ENCODE data around the gene RAB38. TPM values are rescaled to one million over a fixed set of nuclear protein-coding genes. Genes with fewer than 3 reads are reported as not detected.

Gene RAB38
- total RNA-seq, 2 experiments from 2014 or later = 0.19 TPM; not detected in 1

GRCh38 chr11:88164806-88165585 lies 10.2 kb downstream of the RAB38 start:
- Histone ChIP-seq H3K79me2 (ENCODE audit: insufficient read depth, low read depth, low read length) (no peaks in the 10 kb centered on the region), H3K36me3 (ENCODE audit: insufficient read depth, low read length) (no peaks in the 10 kb centered on the region), H3K9me3 (ENCODE audit: low read length) (no peaks in the 10 kb centered on the region), H3K27ac (ENCODE audit: low read depth, low read length, poor library complexity, severe bottlenecking) (no peak overlapping the region), H3K4me3 (ENCODE audit: low read depth, low read length, poor library complexity, severe bottlenecking) (no peak overlapping the region), H3K4me2 (ENCODE audit: low read length) (no peak overlapping the region), H3K4me1 (ENCODE audit: insufficient read depth, low read length, poor library complexity, severe bottlenecking) (no peaks in the 10 kb centered on the region), H3K9me2 (ENCODE audit: insufficient read depth, low read length) (no peaks in the 10 kb centered on the region), H4K20me1 (ENCODE audit: insufficient read depth, low read length) (no peaks in the 10 kb centered on the region), H2AFZ (ENCODE audit: low read length) (no peak overlapping the region)
- no peak for DNase-seq (ENCODE audit: low spot score)
- intact Hi-C loops (cut with micrococcal nuclease; ENCODE audit: unreplicated experiment) = no loop called here
- TF ChIP-seq CTCF (conservative IDR thresholded peaks at IDR 0.05; ENCODE audit: low read length) (no peak), EZH2phosphoT487 (IDR thresholded peaks at IDR 0.05; ENCODE audit: borderline replicate concordance, low read depth, low read length) (no peak)
- POLR2A ChIA-PET = interaction anchor here (1.1 kb wide), 1 partner anchor 159 kb away, joined by 3 read pairs; no protein-coding TSS in a partner anchor
- CTCF ChIA-PET (ENCODE audit: unreplicated experiment) = no interaction called here
- no TSS peak for BruUV-seq (replicated peaks)

- no peak overlapping the region for H3K4me3 ChIP-seq (ENCODE audit: low read depth, low read length, poor library complexity, severe bottlenecking)
- no peaks in the 10 kb centered on the region for H3K9me2 ChIP-seq (ENCODE audit: insufficient read depth, low read length)
- H2AFZ ChIP-seq (ENCODE audit: low read length) = no peak overlapping the region
- no TSS peak for BruUV-seq (replicated peaks)
- POLR2A ChIA-PET = no interaction called here
- intact Hi-C loops (cut with micrococcal nuclease; ENCODE audit: unreplicated experiment) = no loop called here
- no peaks in the 10 kb centered on the region for H3K79me2 ChIP-seq (ENCODE audit: insufficient read depth, low read depth, low read length)
- no peaks in the 10 kb centered on the region for H3K4me1 ChIP-seq (ENCODE audit: insufficient read depth, low read length, poor library complexity, severe bottlenecking)
- no peak overlapping the region for H3K27ac ChIP-seq (ENCODE audit: low read depth, low read length, poor library complexity, severe bottlenecking)
- TF ChIP-seq EZH2phosphoT487 (IDR thresholded peaks at IDR 0.05; ENCODE audit: borderline replicate concordance, low read depth, low read length) (no peak), CTCF (conservative IDR thresholded peaks at IDR 0.05; ENCODE audit: low read length) (no peak)
- H3K36me3 ChIP-seq (ENCODE audit: insufficient read depth, low read length) = no peaks in the 10 kb centered on the region
- CTCF ChIA-PET (ENCODE audit: unreplicated experiment) = no interaction called here
- no peaks in the 10 kb centered on the region for H3K9me3 ChIP-seq (ENCODE audit: low read length)
- DNase-seq (ENCODE audit: low spot score) = no peak
- H3K4me2 ChIP-seq (ENCODE audit: low read length) = no peak overlapping the region
- H4K20me1 ChIP-seq (ENCODE audit: insufficient read depth, low read length) = no peaks in the 10 kb centered on the region
Measured at GRCh38 chr11:88164320-88164719, 10.9 kb downstream of the RAB38 start.

GRCh38 chr11:88158081-88158480 lies 17.2 kb downstream of the RAB38 start:
- intact Hi-C loops (cut with micrococcal nuclease; ENCODE audit: unreplicated experiment) = no loop called here
- H2AFZ ChIP-seq (ENCODE audit: low read length) = no peak overlapping the region
- H3K9me3 ChIP-seq (ENCODE audit: low read length) = no peaks in the 10 kb centered on the region
- no peaks in the 10 kb centered on the region for H3K79me2 ChIP-seq (ENCODE audit: insufficient read depth, low read depth, low read length)
- no peak overlapping the region for H3K4me2 ChIP-seq (ENCODE audit: low read length)
- POLR2A ChIA-PET = no interaction called here
- no peak overlapping the region for H3K4me3 ChIP-seq (ENCODE audit: low read depth, low read length, poor library complexity, severe bottlenecking)
- TF ChIP-seq EZH2phosphoT487 (IDR thresholded peaks at IDR 0.05; ENCODE audit: borderline replicate concordance, low read depth, low read length) (no peak), CTCF (conservative IDR thresholded peaks at IDR 0.05; ENCODE audit: low read length) (no peak)
- BruUV-seq (replicated peaks) = no TSS peak
- H3K4me1 ChIP-seq (ENCODE audit: insufficient read depth, low read length, poor library complexity, severe bottlenecking) = no peaks in the 10 kb centered on the region
- no peak for DNase-seq (ENCODE audit: low spot score)
- H3K27ac ChIP-seq (ENCODE audit: low read depth, low read length, poor library complexity, severe bottlenecking) = no peak overlapping the region
- CTCF ChIA-PET (ENCODE audit: unreplicated experiment) = no interaction called here
- no peaks in the 10 kb centered on the region for H4K20me1 ChIP-seq (ENCODE audit: insufficient read depth, low read length)
- no peaks in the 10 kb centered on the region for H3K36me3 ChIP-seq (ENCODE audit: insufficient read depth, low read length)
- H3K9me2 ChIP-seq (ENCODE audit: insufficient read depth, low read length) = no peaks in the 10 kb centered on the region

All from OCI-LY7 (cell line).